ENCODE results near the gene RBP4.
"Not testable (repeated sequence)": the region's sequence is repeated elsewhere in the genome, so short reads cannot be mapped to it uniquely, and the experiment has no call there.

RBP4 gene

DNA sequence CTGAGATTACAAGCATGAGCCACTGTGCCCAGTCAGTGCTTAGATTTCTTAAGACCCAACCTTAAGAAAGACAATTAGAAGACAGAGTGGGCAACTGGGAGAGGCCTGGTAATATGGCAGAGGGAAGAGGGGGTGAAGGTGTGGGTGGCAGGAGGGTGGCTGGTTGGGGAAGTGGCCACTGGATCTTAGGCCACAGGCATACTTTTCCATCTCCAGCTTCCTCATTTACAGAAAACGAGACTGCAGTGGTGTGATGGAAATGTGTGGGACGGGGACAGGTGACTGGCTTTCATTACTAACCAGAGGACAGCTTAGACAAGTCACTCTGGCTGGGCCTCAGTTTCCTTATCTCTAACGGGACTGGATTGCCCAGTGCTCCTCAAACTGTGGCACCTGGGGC lies 35.6 kb downstream of the RBP4 start:
- no peak for DNase-seq

DNA sequence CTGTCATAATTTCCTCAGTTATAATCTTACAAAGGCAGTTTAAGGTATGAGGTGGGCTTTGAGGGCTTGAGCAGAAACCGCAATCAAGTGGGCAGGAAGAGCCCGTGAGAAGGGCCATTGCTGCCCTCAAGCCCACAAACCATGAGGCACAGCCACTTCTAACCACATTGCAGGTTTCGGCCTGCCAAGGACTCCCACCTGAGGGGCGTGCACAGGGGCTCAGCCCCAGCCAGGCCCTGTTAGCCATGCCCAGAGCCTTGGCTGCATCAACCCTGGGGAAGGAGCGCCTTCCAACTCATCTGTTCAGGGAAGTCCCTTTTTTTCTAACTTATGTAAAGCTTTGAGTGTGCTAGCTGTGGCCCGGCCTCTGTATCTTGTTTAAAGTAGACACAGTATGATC lies 40.5 kb downstream of the RBP4 start:
- DNase-seq: no peak

DNA sequence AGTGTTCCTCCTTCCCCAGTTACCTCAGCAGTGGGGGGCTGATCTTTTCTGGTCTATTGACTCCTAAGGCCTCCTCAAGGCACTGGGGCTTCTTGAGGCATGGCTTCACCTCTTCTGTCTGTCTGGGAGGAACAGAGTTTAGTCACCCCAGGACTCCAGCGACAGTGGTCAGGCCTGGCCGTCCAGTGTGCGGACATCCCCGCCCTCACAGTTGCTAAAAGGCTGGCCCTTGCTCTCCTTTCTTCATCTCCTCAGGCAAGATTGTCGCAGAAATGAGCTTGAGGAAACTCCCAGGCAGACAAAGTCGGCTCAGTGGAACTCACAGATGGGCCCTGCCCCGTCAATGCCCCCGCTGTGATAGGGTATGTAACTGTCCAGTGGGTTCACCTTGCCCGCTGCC lies 41.5 kb downstream of the RBP4 start:
- no peak for DNase-seq

DNA sequence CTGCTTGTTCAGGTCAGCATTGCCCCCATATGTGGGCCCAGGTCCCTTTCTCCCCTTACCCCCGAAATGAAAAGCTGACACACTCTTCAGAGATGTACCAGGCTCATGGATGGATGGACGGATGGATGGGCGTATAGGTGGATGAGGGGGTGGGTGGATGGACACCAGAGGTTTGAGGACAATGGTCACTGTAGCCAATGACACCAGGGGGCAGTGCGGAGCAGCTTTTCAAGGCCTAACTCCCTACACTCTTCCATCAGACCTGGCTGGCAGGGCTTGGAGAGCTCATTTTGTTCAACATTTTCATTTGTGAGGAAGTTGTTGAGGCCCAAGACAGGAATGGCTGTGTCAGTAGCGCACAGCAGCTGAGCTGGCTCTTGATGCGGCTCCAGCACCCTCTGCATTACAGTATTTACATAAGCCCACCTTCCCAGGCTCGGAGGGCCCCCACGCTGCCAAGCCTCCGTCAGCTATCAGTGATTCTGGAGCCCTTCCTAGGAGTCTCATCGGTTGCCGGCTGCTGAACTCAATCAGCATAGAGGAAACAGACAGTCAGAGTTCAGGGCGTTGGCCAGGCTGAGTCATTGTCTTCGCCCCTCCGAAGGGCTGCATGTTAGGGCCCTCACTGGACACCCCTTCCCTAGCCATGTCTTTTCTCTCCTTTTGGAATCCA lies 46.1 kb downstream of the RBP4 start:
- peak; percentile 36 to 65 for DNase-seq

DNA sequence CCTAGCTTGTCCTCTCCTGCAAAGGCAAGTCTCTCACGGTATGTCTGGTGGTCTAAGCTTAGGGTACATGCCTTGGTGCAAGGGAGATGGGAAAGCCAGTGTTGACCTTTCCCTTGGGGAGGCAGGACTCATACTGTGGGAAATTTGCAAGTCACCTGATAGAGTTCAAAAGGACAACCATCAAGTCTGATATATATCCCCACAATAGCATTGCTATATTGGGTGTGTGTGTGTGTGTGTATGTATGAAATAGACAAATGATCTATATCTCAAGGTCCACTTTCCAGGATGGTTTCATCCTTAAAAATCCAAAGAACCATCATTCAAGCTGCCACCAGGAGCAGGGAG lies 46.7 kb downstream of the RBP4 start:
- no peak for DNase-seq

DNA sequence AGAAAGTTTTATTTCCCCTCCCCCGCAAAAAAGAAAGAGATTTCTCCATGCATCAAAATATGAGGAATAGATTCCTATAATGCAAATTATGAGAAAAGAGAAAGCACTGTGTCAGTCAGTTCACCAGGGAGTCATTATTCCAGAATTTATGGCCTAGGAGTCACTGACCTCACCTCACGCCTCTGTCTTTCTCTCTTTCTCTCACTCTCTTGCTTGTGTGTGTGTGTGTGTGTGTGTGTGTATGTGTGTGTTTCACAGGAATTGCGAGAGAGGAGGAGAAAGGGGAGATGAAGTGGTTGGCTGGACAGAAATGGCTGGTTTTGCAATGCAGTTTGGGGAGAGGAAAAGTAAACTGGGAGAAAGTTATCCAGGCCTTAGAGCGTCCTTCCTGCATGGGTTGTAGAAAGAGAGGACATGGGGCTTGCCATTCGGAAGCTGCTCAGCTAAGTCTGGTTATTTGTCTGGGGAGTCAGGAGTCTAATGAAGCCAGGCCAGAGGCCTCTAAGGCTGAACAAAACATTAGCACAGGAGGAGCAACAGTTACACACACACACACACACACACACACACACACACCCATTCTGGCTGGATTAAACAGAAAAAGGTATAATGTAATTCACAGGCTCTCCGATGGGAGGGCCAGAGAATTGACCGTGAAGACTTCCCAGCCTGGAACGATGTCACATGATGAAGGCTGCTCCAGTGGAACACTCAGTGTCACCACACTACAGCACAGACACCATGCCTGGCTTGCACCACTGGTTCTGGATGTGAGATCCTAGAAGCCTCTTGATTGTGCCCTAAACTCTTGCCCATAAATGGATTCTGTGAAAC lies 47.3 kb downstream of the RBP4 start:
- DNase-seq: no peak

DNA sequence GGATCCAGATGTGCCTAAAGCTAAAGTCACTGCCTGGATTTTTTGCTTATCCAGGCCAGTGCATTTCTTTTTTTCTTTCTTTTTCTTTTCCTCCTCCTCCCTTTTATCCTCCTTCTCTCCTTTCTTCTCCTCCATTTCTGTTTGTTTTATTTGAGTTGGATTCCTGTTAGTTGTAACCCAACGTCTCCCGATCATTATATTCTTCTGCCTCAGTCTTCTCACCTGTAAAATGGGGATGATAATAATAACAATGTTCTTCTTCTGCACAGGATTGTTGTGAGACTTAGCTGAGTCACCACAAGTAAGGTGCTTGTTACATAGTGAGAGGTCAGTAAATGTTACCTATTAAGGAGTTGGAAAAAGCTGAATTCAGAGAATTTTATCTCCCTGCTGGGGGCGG lies 48.3 kb downstream of the RBP4 start:
- no peak for DNase-seq

DNA sequence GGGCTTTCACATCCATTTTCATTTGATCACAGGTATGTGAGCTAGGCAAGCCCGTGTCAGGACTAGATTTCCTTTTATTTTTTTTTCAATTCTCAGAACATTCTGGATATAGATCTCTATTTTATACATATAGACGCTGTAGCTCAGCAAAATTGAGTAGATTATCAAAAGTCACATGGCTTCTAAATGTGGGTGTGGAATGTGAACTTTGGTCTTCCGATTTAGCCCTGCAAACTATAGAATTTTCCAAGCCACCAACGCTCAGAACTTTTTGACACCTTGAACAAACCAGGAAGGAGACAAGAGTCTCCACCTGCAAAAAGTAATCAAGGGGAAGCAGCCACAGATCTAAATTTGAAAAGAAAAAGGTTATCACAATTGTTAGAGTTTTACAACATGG lies 50.4 kb downstream of the RBP4 start:
- DNase-seq: no peak

DNA sequence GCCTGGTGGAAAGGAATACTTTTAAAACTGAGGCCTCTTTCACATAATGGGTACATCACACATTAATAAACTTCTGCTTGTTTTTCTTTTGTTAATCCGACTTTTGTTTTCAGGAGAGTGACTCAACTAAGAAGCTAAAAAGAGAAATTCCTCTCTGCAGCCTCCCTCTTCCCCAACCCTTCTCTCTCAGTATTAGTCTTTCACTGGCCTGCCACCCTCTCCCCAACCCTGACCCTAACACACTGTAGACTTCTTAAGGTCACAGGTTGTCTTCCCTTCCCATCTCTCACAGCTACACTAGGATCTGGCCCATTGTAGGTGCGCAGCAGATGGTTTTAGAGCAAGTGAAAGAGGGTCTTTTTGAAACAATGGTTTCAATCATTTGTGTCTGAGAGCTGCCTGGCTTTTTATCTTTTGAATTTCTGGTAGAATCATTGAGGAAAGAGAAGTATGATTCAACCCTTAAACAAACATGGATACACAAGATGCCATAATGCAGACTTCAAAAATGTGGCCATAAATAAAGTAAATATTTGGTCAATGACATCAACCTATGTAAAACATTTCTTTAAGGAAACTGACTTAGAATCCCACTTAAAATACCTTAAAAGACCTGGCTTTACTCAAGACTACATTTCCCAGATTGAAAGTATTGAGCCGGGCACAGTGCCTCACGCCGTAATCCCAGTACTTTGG lies 52.5 kb downstream of the RBP4 start:
- no peak for DNase-seq

DNA sequence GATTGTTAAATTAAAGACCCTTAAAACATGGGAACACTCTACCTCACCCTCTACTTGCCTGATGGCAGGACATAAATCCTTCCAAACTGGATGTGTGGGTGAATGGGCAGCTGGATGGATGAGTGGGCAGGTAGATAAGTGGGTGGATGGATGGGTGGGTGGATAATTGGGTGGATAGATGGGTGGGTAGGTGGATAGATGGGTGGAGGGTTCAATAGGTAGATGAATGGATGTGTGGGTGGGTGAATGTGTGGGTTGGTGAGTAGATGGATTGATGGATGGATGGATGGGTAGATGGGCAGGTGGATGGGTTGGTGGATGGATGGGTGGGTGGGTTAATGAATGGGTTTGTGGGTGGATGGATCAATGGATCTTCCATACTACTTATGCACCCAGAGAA lies 53.5 kb downstream of the RBP4 start:
- no peak for DNase-seq

DNA sequence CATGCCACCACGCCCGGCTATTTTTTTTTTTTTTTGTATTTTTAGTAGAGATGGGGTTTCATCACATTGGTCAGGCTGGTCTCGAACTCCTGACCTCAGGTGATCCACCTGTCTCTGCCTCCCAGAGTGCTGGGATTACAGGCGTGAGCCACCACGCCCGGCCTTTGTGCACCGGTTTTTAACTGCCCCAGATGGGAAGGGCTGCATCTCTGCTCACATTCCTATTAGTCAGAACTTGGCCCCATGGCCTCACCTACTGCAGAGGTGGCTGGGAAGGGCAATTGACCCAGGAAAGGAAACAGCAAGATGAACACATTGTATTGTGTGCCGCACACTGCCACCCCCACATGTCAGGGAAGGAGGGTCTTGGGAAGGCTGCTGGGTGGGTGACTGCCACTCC lies 54.0 kb downstream of the RBP4 start:
- not testable (repeated sequence) for DNase-seq

DNA sequence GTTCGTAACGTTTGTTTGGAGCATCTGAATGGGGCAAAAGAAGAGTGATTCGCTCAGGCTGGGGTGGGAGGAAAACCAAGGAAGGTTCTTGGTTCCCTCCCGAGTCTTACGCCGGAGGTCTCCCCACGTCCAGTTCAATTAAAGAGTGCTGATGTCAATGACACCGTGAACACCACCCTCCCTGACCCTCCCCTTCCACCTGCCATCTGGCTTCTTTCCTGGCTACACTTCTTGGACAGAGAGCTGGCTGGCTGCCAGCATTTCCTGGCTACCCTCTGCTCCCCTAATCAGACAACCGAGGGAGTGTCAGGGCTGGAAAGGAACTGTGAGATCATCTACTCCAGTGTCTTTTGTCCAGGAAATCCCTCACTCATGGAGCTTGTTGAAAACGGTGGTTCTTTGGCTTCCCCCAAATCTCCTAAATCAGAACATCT lies 58.7 kb downstream of the RBP4 start:
- DNase-seq: no peak

All from CD4-positive, alpha-beta T cell treated with Interleukin-4 for 1 hour (primary cell).